ENCODE results near the gene GET4.
"Not testable (repeated sequence)": the region's sequence is repeated elsewhere in the genome, so short reads cannot be mapped to it uniquely, and the experiment has no call there.

The GET4 gene

DNA sequence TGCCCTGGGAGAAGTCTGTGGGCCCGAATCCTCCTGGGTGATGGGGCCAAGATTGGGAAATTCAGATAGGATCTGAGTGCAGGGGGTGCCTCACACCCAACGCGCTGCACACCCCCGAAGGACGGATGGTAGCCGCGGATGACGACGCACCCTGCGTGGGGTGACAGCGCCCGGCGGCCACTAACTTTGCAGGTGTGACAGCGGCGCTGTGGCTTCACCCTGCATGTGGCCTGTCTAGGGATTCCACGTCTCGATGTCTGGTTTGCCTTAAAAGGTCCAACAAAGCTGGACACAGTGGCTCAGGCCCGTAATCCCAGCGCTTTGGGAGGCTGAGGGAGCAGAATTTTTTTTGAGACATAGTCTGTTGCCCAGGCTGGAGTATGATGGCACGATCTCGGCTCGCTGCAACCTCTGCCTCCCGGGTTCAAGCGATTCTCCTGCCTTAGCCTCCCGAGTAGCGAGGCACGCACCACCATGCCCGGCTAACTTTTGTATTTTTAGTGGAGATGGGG lies 59.6 kb downstream of the GET4 start:
- H3K27ac ChIP-seq = no peak overlapping the region
- TF ChIP-seq, protein P1, sequence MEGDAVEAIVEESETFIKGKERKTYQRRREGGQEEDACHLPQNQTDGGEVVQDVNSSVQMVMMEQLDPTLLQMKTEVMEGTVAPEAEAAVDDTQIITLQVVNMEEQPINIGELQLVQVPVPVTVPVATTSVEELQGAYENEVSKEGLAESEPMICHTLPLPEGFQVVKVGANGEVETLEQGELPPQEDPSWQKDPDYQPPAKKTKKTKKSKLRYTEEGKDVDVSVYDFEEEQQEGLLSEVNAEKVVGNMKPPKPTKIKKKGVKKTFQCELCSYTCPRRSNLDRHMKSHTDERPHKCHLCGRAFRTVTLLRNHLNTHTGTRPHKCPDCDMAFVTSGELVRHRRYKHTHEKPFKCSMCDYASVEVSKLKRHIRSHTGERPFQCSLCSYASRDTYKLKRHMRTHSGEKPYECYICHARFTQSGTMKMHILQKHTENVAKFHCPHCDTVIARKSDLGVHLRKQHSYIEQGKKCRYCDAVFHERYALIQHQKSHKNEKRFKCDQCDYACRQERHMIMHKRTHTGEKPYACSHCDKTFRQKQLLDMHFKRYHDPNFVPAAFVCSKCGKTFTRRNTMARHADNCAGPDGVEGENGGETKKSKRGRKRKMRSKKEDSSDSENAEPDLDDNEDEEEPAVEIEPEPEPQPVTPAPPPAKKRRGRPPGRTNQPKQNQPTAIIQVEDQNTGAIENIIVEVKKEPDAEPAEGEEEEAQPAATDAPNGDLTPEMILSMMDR (conservative IDR thresholded peaks at IDR 0.05) = no peak

DNA sequence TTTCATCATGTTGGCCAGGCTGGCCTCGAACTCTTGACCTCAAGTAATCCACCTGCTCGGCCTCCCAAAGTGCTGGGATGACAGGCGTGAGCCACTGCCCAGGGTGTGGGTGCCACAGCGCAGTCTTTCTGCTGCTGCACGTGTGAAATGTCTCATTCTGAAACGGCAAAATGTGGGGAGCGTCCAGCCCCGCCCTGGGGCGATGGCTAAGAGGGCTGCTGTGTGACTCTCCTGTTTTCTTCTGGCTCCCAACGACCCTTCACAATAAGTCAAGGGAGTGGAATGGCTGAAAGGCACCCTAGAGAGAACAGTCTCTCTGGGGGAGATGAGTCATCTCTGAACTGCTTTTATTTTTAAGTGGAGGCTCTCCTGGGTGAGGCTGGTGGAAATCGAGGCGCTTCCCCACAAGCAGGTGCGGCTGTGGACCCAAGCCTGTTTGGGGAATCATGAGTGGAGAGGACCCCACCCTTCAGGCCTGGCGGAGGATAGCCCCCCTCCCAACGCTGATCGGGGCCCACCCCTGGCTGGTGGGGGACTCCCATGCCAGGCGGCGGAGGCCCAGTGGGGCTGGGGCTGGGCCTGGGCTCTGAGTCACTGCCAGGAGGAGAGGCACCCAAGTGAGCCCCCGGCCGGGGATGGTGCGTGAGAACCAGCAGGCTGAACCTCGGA lies 60.2 kb downstream of the GET4 start:
- H3K27ac ChIP-seq = no peak overlapping the region
- TF ChIP-seq, protein P1 (conservative IDR thresholded peaks at IDR 0.05) = no peak

DNA sequence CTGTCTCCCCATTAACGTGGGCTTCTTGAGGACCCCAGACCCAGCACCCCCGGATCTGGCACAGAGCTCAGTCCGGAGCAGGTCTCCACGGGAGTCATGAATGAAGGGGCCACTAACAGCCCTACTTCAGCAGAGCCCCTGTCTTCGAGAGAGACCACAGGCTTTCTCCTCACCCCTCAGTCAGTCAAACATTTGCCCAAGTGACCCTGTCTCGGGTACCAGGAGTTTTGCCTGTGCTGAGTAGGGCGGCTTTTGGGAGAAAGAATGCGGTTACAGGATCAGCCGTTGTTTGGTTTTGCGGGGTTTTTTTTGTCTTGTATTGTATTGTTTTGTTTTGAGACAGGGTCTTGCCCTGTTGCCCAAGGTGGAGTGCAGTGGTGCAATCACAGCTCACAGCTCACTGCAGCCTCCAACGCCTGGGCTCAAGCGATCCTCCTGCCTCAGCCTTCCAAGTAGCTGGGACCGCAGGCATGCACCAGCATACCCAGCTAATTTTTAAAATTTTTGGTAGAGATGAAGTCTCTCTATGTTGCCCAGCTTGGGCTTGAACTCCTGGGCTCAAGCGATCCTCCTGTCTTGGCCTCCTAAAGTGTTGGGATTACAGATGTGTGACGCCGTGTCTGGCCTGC lies 61.6 kb downstream of the GET4 start:
- TF ChIP-seq, protein P1 (conservative IDR thresholded peaks at IDR 0.05) = no peak
- H3K27ac ChIP-seq = no peak overlapping the region

DNA sequence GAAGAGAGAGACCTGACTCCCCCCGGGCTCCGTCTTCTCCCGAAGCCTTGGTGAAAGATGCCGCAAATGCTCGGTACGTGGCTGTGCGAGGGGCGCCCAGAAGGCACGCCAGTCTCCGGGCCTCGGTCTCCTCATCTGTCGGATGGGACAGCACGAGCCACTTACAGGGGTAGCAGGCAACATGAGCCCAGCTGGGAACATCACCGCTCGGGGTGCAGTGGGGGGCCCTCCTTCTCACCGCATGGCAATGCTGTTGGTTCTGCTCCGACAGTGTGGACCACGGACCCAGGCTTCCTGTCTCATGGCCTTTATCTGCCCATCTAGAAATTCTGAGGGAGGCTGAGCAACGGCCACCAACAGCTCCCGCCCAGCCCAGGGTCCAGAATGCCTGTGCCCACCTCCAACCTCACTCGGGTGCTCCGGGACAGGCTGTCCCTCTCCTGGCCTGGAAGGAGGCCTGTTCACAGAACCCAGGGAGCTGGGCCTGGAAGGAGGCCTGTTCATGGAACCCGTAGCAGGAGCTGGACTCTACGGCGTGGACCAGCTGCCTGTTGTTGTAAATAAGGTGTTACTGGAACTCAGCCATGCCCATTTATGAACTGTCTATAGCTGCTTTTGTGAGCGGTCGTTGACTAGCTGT lies 62.3 kb downstream of the GET4 start:
- TF ChIP-seq, protein P1 (conservative IDR thresholded peaks at IDR 0.05) = no peak
- no peak overlapping the region for H3K27ac ChIP-seq

DNA sequence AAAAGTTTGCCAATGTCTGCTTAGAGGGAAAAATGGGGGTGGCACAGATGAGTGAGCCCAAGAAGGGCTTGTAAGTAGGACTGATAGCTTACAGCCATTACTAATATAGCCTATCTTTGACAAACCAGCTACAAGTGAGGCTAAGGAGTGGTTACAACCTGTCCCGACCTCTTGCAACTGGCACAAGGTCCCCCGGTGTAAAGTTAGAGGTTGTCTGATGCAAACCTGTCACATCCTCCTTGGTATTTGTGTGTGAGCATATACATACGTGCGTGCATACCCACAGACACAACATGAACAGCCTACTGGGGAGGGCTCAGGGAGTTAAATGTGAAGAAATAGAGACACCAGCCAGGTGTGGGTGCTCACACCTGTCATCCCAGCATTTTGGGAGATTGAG lies 63.5 kb downstream of the GET4 start:
- H3K27ac ChIP-seq = no peak overlapping the region
- TF ChIP-seq, protein P1 (conservative IDR thresholded peaks at IDR 0.05) = no peak

DNA sequence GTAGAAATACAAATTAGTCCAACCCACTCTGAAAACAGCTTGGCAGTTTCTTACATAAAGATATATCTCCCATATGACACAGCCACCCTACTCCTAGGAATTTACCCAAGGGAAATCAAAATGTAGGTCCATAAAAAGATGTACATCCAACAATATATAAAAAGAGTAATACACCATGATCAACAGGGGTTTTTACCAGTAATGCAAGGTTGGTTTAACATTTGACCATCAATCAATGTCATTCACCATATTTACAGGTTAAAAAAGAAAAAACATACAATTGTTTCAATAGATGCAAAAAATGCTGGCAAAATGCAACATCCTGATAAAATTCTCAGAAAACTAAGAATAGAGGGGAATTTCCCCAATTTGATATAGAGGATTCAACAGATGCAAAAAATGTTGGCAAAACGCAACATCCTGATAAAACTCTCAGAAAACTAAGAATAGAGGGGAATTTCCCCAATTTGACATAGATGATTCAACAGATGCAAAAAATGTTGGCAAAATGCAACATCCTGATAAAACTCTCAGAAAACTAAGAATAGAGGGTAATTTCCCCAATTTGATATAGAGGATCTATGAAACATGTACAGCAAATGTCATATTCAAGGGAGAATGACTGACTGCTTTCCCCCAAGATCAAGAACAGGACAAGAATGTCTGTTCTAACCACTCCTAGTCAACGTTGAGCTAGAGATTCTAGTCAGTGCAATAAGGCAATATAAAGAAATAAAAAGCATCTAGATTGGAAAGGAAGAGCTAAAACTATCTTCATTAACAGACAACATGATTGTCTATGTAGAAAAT lies 64.5 kb downstream of the GET4 start:
- TF ChIP-seq, protein P1 (conservative IDR thresholded peaks at IDR 0.05) = no peak
- no peak overlapping the region for H3K27ac ChIP-seq

DNA sequence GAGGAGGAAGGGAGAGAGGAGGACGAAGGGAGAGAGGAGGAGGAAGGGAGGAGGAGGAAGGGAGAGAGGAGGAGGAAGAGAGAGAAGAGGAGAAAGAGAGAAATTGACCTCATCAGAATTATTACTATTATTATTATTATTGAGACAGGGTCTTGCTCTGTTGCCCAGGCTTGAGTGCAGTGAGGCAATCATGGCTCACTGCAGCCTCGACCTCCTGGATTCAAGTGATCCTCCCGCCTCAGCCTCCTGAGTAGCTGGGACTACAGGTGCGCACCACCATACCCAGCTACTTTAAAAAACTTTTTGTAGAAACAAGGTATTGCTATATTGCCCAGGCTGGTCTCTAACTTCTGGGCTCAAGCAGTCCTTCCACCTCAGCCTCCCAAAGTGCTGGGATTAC lies 67.4 kb downstream of the GET4 start:
- not testable (repeated sequence) for H3K27ac ChIP-seq

Data from VCaP (cell line).